Caco-2 (cell line): Measurements from ENCODE around the gene SSMEM1. TPM values are rescaled to one million over a fixed set of nuclear protein-coding genes. Genes with fewer than 3 reads are reported as not detected.

ENCODE experiments used
- BruUV-seq: library from RNA; stranded (reverse); fragments of 400-500 nt; replicated peaks from 2 replicates; lab custom pipeline; 2021; lab: Mats Ljungman, UMichigan
- CTCF ChIA-PET: fragments of 300-600 bp; sonication (Branson Sonifier 250); formaldehyde crosslinking; loops from one replicate; lab custom pipeline; 2022; ENCODE audit warnings: antibody characterized with exemption; lab: Charles Lee
- POLR2A ChIA-PET: fragments of 300-600 bp; sonication (Branson Sonifier 250); formaldehyde crosslinking; loops from one replicate; lab custom pipeline; 2022; ENCODE audit warnings: antibody characterized with exemption; lab: Charles Lee
- DNase-seq, 2 experiments: peaks; one replicate each; pipeline versions ENCODE4 v3.0.0 to v3.0.0-alpha.2; 2020 to 2022
- H3K27me3 ChIP-seq: replicated peaks from 2 replicates; pipeline ENCODE4 v1.6.0; 2011; ENCODE audit warnings: low read length; ENCODE audit not compliant: control insufficient read depth, insufficient read depth
- H3K36me3 ChIP-seq: 2 replicates; pipeline ENCODE4 v1.5.1; 2011; ENCODE audit warnings: low read length; ENCODE audit not compliant: control insufficient read depth, insufficient read depth
- H3K4me1 ChIP-seq: fragments of 250-450 bp; sonication (Bioruptor Pico); 2 replicates; pipeline ENCODE4 v1.5.1; 2020; ENCODE audit warnings: mild to moderate bottlenecking
- H3K4me3 ChIP-seq: 2 replicates; pipeline ENCODE4 v1.5.1; 2011; ENCODE audit warnings: low read depth, mild to moderate bottlenecking, control low read depth, low read length
- H3K9me3 ChIP-seq: fragments of 250-450 bp; sonication (Bioruptor Pico); 2 replicates; pipeline ENCODE4 v1.5.1; 2020; ENCODE audit warnings: mild to moderate bottlenecking, moderate library complexity
- H3K27ac Mint-ChIP-seq: one replicate; pipeline ENCODE4 v1.8.0; 2022; ENCODE audit warnings: mixed read lengths; ENCODE audit not compliant: unreplicated experiment
- H3K27me3 Mint-ChIP-seq: one replicate; pipeline ENCODE4 v1.8.0; 2022; ENCODE audit warnings: mixed read lengths; ENCODE audit not compliant: insufficient read depth, unreplicated experiment
- H3K36me3 Mint-ChIP-seq: one replicate; pipeline ENCODE4 v1.8.0; 2022; ENCODE audit warnings: mild to moderate bottlenecking, mixed read lengths; ENCODE audit not compliant: insufficient read depth, unreplicated experiment
- H3K4me1 Mint-ChIP-seq: one replicate; pipeline ENCODE4 v1.8.0; 2022; ENCODE audit warnings: low read depth, mixed read lengths; ENCODE audit not compliant: unreplicated experiment
- H3K4me3 Mint-ChIP-seq: one replicate; pipeline ENCODE4 v1.8.0; 2022; ENCODE audit warnings: mild to moderate bottlenecking, moderate library complexity, mixed read lengths; ENCODE audit not compliant: unreplicated experiment
- H3K9me3 Mint-ChIP-seq: one replicate; pipeline ENCODE4 v1.8.0; 2022; ENCODE audit warnings: mixed read lengths; ENCODE audit not compliant: unreplicated experiment
- CTCF ChIP-seq, 2 experiments: fragments of 200-600 bp in 1 of 2; IDR thresholded peaks; 1 replicate in 1 of 2; 2 replicates in 1 of 2; pipeline versions ENCODE4 v1.5.1 to v1.8.0; 2011 to 2022; ENCODE audit warnings: antibody characterized with exemption in 1 of 2, control low read depth in 1 of 2, inconsistent platforms in 1 of 2, low read depth in 1 of 2, low read length in 1 of 2, mild to moderate bottlenecking in 1 of 2, moderate library complexity in 1 of 2; ENCODE audit not compliant: insufficient read depth in 1 of 2, severe bottlenecking in 1 of 2, unreplicated experiment in 1 of 2
- intact Hi-C: fragments of 100-400 bp; cut with micrococcal nuclease; formaldehyde crosslinking; loops from one replicate; pipeline ENCODE4 v1.10.0; 2022; ENCODE audit not compliant: unreplicated experiment
- total RNA-seq: library from RNA; stranded (reverse); gene quantifications from 2 replicates; pipeline ENCODE4 v1.2.3, GENCODE V29; 2022

Gene SSMEM1
- total RNA-seq, 1 experiment from 2014 or later: not detected

- Histone ChIP-seq H3K4me3 (no peak overlapping the region), H3K27me3 (no peaks in the 10 kb centered on the region), H3K36me3 (no peaks in the 10 kb centered on the region), H3K4me1 (no peaks in the 10 kb centered on the region), H3K9me3 (peaks cover 26% of the 10 kb centered on the region)
- no TSS peak for BruUV-seq
- H3K36me3 Mint-ChIP-seq: no peaks in the 10 kb centered on the region
- no peaks in the 10 kb centered on the region for H3K4me1 Mint-ChIP-seq
- H3K9me3 Mint-ChIP-seq: peaks cover 5% of the 10 kb centered on the region
- CTCF ChIA-PET: no interaction called here
- H3K27me3 Mint-ChIP-seq: no peaks in the 10 kb centered on the region
- H3K4me3 Mint-ChIP-seq: no peak overlapping the region
- H3K27ac Mint-ChIP-seq: no peak overlapping the region
- POLR2A ChIA-PET: no interaction called here
- TF ChIP-seq CTCF (IDR thresholded peaks at IDR 0.05; ENCODE audit: insufficient read depth in 1 of 2, low read depth in 1 of 2, low read length in 1 of 2, severe bottlenecking in 1 of 2, unreplicated experiment in 1 of 2): no peak
- no peak for DNase-seq
- intact Hi-C loops: no loop called here
Observed at GRCh38 chr7:130258494-130259078, 50.9 kb downstream of the SSMEM1 start.

- DNase-seq: no peak
- Mint-ChIP-seq H3K27me3 (no peaks in the 10 kb centered on the region), H3K4me3 (no peak overlapping the region), H3K4me1 (peaks cover 12% of the 10 kb centered on the region), H3K36me3 (peaks cover 5% of the 10 kb centered on the region), H3K27ac (no peak overlapping the region), H3K9me3 (peaks cover 3% of the 10 kb centered on the region)
- H3K9me3 ChIP-seq: peaks cover 18% of the 10 kb centered on the region
- no peaks in the 10 kb centered on the region for H3K36me3 ChIP-seq
- CTCF ChIA-PET: no interaction called here
- H3K4me1 ChIP-seq: peaks cover 16% of the 10 kb centered on the region
- intact Hi-C loops: no loop called here
- no peak overlapping the region for H3K4me3 ChIP-seq
- TF ChIP-seq CTCF (IDR thresholded peaks at IDR 0.05; ENCODE audit: insufficient read depth in 1 of 2, low read depth in 1 of 2, low read length in 1 of 2, severe bottlenecking in 1 of 2, unreplicated experiment in 1 of 2): no peak
- POLR2A ChIA-PET: no interaction called here
- no TSS peak for BruUV-seq
- no peaks in the 10 kb centered on the region for H3K27me3 ChIP-seq
Observed at GRCh38 chr7:130262448-130262847, 54.8 kb downstream of the SSMEM1 start.

GRCh38 chr7:130263130-130263529 is 55.5 kb downstream of the SSMEM1 start:
- CTCF ChIA-PET: no interaction called here
- H3K4me1 Mint-ChIP-seq: peaks cover 12% of the 10 kb centered on the region
- Histone ChIP-seq H3K9me3 (peaks cover 13% of the 10 kb centered on the region), H3K27me3 (no peaks in the 10 kb centered on the region), H3K4me3 (no peak overlapping the region), H3K36me3 (no peaks in the 10 kb centered on the region), H3K4me1 (peaks cover 16% of the 10 kb centered on the region)
- intact Hi-C loops: no loop called here
- H3K27ac Mint-ChIP-seq: no peak overlapping the region
- H3K27me3 Mint-ChIP-seq: no peaks in the 10 kb centered on the region
- POLR2A ChIA-PET: no interaction called here
- no peak for DNase-seq
- no peak overlapping the region for H3K4me3 Mint-ChIP-seq
- peaks cover 5% of the 10 kb centered on the region for H3K36me3 Mint-ChIP-seq
- no TSS peak for BruUV-seq
- no peak for TF ChIP-seq CTCF (IDR thresholded peaks at IDR 0.05; ENCODE audit: insufficient read depth in 1 of 2, low read depth in 1 of 2, low read length in 1 of 2, severe bottlenecking in 1 of 2, unreplicated experiment in 1 of 2)
- peaks cover 10% of the 10 kb centered on the region for H3K9me3 Mint-ChIP-seq

Other genes starting within 250 kb of the SSMEM1 start
- gene ZC3HC1, start 156.5 kb upstream of the SSMEM1 start, total RNA-seq: 22.7 and 26.9 TPM in 2 replicates
- gene KLHDC10, start 137.3 kb upstream of the SSMEM1 start, total RNA-seq: 20.3 and 22.3 TPM in 2 replicates
- gene TMEM209, start 2.5 kb upstream of the SSMEM1 start, total RNA-seq: 32.8 and 34.5 TPM in 2 replicates
- gene CPA2, start 59.0 kb downstream of the SSMEM1 start, total RNA-seq: 26.1 and 27.6 TPM in 2 replicates
- gene CPA4, start 85.3 kb downstream of the SSMEM1 start, total RNA-seq: 0.59 and 0.72 TPM in 2 replicates
- gene CPA5, start 137.0 kb downstream of the SSMEM1 start, total RNA-seq: not detected in 2 replicates
- gene CPA1, start 172.6 kb downstream of the SSMEM1 start, total RNA-seq: not detected in 2 replicates
- gene CEP41, start 233.2 kb downstream of the SSMEM1 start, total RNA-seq: 14.3 and 14.9 TPM in 2 replicates